DMS53 treated with DMSO at 0.1 percent for 48 hours (cell line): ENCODE measurements around the gene CPNE4.

ENCODE experiments used
- DNase-seq: peaks from one replicate; lab custom pipeline; 2025; ENCODE audit not compliant: unreplicated experiment; lab: John Stamatoyannopoulos, UW

Gene CPNE4

DNA sequence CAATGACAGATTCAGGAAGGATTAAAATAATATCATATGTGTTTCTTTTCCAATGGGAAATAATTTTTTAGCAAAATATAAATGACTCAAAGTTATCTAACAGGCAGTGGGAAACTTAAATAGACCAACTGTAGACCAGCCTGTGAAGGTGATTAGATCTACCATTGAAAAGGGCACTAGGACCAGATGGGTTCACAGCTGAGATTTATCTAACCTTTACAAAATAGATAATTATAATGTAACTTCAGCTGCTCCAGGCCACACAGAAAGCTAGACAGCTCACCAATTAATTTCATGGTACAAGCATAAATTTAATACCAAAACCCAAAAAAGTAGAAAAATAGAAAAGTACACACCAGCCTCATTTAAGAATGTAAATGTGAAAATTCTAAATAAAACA, 291.7 kb downstream of the CPNE4 start:
- DNase-seq = no peak

DNA sequence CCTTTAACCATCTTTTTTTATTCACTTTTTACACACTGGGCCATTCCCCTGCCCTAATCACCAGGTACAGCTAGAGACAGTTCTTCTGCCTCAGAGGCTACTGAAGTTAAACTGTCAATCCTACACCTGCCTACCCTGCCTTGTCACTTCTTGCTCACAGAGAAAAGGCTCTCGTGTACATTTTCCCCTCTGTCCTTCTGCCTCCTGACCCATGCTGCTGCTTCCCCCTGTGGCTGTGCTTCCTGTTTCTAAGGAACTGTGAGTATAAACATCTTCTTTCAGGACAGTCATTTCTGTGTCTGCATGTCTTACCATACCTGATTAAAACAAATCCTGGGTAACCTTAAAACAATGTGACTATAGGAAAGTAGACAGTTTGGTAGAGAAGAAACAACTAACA, 295.6 kb downstream of the CPNE4 start:
- DNase-seq = no peak

DNA sequence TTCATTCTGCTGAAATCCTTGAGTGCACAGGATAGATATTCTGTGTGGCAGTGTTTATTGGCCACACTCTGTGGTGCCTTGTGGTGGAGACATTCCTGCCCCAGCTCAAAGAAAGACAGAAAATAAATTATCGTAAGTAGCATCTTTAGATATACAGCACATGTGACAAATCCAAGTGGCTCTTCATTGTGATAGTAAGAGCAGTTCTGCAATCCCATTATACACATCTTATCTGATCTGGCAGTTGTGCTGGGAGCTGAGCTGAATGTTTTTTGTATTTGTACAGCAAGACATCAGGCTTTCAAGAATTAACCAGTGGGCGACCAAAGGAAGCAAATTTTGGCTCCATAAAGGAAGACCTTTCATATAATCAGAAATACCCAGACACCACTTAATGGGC, 296.7 kb downstream of the CPNE4 start:
- DNase-seq = no peak

DNA sequence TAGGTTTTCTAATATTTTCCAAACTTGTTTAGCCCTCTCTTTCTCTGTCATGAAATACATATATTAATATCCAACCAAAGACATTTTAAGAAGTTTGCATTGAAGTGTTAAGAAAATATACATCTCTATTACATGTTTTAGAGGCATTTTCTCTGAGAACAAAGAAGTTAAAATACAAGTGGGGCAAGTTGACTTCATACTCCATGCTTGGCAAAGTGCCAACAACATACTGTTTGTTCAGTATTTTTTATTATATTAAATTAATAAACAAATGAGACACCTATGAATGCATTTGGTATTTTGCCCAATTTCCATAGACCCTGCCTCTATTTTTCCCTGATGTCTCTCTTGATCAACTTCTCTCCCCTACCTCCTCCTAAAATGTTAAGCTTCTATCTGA, 299.3 kb downstream of the CPNE4 start:
- DNase-seq = no peak

DNA sequence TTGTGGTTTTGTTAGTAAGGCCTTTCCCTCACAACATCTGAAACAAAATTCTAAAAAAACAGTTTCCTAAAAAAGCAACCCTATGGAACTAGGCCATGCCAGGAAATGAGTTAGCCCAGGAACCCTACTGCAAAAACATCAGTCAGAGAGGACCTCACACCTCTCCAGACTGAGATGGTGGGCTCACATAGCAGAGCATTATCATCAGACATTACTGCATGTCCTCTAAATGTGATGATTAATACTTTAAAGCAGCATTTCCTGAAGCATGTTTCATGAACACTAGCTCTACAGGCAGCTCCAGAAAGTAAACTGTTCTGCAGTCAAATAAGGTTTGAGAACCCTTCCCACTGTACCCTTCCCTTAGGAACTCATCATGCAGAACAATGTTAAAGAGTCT, 299.7 kb downstream of the CPNE4 start:
- DNase-seq = no peak

DNA sequence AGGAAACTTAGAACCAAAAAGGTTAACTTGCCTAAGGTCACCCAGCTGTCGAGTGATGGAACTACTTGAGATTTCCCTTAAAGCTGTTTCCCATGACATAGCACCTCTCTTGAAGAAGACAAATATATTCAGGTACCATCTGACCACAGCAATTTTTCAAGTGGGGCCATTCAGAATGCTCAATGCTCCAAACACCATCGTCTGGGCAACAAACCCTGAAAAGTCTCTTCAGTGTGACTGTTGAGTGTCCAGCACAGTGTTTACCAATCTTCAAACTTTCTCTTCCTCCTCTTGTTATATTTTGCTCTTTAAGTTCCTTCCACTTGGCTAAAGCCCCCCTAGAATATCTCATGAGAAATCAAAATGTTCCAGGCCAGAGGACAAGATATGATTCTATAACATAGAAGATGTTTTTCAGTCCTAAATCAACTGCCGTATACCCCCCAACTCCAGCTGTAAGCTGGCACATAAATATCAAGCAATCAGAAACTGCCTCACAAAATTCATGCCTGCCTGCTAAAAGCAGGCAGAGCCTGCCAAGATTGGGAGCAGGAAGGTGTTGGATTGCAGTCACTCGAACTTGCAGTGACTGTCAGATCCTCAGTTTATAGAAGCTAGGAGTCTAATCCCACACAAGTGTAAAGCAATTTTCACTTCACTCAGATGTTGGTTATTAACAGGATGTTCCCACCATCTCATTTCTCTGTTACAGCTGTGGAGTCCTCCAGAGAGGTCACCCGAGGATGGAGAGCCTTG, 301.6 kb downstream of the CPNE4 start:
- DNase-seq = no peak

DNA sequence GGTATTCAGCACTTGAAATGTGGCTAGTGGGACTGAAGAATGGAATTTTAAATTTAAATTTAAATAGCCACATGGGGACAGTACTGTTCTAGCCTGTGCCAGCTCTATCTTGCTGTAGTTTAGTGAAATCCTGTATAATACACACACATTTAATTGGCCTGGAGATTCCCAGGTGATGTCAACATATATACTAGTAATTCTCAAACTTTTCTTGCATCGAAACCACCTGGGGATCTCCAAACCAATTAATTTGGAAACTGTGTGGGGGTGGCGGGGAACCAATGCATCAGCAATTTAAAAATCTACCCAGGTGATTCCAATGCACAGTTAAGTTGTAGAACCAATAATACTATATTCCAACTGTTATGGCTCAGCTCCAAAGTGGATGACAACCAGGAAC, 303.1 kb downstream of the CPNE4 start:
- no peak for DNase-seq

DNA sequence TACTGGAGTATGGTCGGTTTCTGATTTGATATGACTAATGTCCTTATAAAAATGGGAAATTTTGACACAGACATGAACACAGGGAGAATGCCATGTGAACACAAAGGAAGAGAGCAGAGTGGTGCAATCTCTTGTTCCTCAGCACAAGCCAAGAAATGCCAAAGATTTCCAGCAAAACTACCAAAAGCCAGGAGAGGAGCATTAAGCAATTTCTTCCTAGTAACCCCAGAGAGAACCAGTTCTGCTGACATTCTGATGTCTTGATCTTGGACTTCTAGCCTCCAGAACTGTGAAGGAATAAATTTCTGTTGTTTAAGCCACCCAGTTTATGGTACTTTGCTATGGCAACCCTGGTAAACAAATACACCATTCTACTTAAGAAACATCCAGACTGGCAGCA, 304.2 kb downstream of the CPNE4 start:
- DNase-seq = no peak

DNA sequence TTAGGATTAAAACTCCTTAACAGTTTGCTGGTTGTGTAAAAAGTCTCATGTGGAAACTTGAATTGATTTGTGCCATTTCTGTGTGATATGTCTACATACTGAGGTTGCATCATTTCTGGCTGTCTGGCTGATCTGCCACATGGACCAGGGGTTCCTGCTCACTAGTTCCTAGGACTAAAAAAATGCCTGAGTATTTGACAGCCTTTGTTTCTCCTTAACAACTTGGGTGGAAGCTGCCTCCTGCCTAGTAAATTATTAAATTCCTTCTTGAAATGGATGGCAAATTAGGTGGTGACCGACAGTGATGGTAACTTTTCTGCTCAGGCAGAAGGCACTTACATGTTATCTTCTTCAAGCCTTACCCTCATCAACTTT, 305.2 kb downstream of the CPNE4 start:
- DNase-seq = no peak

DNA sequence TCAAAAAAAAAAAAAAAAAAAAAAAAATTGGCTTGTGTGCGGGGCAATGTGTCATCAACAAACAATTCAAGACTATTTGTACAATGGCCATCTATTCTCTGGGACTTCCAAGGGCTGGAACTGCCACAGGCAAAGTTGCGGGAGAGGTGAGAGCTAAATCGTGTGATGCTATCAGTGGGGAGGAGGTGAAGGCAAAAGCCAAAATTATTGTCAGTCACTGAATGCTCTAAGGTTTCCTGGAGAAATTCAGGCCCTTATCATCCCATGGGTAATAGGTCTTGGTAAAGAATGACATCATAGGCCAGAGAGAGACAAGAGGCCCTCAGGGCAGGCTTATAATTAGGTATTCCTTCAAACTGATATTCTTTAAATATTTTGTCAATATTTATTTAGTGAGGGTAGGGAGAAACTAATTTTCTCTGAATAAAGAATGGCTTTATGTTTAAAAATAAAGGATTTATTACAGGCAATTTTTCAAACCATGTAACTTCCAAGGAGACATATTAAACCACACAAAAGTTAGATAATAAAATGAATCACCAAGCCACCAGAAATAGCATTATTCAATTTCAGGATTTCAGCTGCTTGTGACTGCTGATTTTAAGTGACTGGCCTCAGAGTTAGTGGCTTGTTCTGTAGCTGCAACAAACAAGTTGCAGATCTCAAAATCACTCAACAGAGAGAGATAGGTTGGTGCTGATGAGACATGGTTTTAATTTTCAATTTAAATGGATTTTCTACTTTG, 305.7 kb downstream of the CPNE4 start:
- no peak for DNase-seq

DNA sequence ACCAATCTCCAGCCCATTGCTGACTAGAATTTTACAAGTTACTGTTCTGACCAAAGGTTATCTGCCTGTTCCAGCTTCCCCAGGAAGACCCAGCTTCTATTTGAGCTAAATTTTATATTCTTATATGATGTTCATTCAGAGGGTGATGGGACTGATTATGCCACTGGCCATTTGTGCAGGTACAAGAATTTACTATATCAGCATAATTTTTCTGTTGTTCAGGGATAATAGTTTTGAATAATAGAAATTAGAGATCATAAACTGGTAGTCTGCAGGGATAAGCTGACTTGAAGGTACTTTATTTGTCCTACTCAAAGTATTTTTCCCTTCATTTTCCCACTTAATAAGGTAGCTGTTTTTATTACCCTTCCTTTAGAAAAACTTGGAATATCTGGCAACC, 309.4 kb downstream of the CPNE4 start:
- DNase-seq = no peak

DNA sequence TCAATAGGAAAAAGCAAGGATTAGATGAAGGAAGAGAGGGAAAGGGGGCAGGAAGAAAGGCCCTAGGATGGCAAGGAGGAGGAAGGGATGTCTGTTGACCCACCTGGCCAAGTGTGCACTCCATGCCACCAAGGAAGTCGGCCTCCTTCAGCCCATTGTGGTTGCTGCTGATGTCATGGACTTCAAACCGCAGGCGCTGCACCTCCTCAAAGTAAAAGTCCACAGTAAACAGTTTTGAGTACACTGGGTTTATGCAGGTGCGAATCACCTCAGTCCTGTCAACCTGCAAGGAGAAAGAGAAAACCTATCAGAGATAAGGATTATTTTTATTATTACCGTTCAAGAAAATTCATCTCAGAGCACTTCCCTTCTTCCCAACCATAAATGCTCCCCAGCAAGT, 311.5 kb downstream of the CPNE4 start:
- peak; percentile 15 for DNase-seq

DNA sequence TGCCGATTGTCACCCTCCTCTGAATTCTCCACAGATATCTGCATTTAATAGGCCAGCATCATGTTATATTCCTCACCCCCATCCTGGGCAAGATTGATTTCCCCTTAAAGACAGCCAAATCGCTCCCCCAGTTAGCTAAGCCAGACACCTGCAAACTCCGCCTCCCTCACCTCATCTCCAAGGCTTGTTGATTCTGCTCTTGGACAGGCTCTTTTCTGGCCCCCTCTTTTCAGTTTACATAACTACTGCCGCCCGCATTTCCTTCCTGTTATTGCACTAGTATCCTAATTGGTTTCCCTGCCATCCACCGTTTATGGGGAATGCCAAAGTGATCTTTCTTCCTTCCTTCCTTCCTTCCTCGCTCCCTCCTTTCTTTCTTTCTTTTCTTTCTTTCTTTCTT, 317.3 kb downstream of the CPNE4 start:
- no peak for DNase-seq

DNA sequence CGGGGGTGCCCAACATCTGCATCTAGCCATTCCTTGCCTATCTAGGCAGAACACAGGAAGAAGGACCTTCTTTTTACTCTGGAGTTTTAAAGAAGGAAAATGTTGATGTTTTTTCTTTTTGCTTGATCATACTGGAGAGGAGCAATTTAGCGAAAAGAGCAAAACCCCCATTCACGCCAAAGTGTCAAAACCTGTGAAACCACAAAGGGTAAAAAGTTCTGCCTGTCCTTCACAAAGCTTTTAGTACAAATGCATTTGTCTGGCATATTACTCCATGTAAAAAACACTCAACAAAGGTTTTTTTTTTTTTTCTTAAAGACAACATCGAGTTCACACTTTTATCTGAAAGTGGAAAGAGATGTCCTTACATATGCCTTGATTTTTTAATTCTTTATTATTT, 317.9 kb downstream of the CPNE4 start:
- no peak for DNase-seq

DNA sequence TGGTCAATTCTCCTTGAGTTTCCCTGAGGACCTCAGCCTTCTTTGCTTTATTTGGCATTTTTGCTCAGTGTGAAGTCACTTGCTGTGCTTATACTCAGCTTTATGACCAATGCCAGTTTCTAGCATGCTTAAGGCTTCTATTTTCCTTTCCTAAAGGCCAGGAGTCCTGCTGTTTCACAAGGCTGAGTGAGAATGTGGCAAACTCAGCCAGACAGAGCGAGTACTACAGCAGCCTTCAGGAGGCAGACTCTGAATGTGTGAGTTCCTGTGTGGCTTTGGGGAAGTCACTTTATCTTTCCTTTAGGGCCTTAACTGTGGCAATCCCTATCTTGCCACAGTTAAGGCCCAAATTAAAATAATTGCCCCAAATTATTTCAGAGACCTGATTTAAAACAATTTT, 318.8 kb downstream of the CPNE4 start:
- DNase-seq = no peak

DNA sequence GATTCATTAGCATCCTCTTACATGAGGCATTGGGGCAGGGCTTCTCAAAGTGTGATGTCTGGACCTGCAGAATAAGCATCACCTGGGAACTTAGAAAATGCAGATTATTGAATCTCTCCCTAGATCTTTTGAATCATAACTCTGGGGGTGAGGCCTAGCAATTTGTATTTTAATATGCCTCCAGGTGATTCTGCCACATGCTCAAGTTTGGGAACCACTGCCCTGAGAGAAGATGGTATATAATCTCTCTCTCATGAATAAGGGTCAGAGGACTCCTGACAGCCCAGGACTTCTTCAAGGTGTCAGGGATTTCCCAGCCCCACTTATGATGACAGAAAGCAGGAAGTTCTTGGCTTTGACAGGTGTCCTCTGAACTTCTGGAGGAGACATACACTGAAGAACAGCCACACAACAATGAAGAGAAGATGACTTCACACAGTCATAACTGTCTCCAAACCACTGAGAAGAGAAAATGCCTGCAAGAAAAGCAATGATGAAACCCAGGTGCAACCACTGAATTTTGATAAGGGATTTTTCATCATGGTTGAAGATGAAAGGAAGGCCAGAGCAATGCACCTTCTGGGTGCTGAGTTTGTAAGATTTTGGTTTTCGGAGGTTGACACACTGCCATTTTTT, 320.1 kb downstream of the CPNE4 start:
- no peak for DNase-seq

DNA sequence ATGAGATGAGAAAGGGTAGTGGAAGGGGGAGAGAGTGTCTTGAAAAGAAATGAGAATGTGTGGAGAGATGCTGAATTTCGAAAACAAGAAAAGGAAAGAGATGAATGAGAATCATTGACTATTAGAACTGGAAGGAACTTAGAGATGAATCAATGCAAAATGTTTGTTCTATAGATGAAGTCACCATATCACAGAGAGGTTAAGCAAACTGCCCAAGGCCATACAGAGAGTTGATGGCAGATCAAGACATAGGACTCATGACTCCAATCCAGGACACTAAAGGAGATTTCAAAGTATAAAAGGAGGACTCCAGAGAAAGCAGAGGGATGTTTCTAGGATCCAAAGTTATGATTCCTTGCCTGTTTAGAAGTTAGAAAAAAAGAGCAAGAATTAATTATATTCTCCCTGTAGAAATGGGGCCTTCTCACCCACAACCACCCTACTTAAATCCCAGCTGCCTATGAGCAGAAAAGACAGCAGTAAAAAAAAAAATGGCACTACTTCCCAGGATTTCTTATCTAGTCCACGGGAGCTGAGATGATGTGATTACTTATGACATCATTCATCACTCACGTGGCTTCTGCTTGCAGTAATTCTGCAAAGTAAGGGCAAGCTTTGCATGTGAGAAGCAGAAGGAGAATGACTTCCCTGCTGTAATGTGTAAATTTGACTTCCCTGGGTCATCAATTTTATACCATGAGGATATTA, 321.2 kb downstream of the CPNE4 start:
- DNase-seq = no peak

DNA sequence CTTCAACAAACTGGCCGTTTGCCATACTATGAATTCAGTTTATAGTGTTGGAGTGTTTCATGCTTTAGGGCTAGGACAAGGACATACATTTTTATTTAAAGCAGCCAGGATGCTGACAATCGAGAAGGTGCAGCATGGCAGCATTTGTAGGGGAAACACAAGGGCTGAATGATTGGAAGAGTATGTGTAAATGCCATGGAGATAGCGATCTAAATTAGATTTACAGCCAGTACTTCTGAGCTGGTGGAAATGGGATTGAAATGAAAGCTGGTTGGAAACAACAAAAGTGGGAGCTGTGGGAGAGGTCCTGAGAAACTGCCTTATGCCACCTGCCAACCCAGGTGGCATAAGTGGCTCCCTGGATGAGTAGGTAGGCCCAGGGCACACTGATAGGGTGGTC, 322.2 kb downstream of the CPNE4 start:
- DNase-seq = no peak

DNA sequence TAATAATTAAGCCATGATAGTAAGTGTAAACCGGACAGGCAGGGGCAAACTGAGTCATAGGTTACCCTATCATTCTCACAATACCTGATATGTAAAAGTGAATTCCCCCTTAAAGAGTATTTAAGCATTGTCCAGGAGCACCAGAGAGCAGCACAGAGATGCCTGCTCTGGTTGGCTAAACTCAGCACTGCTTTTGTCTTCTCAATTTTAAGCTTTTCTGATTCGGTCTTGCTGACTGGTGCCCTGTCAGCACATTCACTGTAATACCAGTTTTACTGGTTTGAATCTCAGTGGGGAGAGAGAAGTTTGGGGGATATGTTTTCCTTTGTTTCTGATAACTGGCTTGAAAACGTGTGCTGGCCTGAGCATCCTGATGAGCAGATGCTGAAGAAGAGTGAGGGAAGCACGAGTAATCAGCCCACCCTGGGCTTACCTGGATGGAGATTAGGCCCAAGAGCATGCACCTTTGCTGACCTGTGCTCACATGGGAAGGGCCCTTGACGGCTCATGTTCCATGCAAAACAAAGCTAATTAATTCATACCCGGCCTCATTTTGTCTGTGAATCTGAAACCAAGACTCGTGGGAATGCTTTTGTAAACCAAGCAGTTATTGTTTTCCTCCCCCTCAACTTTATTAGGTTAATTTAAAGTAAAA, 323.6 kb downstream of the CPNE4 start:
- no peak for DNase-seq

DNA sequence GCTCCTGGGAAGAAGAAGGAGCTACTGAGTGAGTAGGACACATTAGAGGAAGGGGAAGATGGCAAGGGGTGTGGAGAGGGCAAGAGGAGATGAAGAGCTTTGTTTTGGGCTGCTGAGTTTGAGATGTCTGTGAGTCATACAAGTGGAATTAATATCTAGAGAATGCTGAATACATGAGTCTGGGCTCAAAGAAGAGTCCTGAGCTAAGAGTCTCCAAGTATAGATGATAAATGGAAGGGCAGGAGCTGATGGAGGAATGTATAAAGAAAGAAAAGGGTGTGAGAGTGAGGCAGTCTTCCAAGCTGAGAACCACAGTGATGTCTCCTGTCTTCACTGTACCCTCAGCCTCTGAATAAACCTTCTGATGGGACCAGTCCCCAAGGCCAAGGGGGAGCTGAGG, 326.6 kb downstream of the CPNE4 start:
- no peak for DNase-seq

DNA sequence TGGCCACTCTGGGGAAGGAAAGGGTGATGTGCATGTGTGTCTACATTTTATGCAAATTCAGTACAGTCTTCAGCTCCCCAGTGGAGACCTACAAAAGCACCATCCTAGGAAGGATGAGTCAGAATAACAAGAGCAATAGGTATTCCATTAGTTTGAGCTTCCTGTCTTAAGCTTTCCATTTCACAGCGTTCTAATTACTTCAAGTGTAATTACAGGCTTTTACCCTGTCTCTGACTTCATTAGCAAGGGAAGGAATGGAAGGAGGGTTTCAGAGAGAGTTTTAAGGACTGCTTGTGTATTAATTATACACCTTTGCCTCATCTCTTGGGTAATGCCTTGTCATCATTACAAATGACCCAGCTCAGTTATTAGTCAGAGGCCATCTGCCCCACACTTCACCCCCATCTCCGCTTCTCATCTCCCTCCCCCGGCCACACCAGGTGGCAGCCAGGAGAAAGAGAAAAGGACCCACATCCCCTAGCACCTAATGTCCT, 329.2 kb downstream of the CPNE4 start:
- DNase-seq = no peak
